CD4-positive, alpha-beta T cell (primary cell): ENCODE data around the gene THRB. TPM values are rescaled to one million over a fixed set of nuclear protein-coding genes. Genes with fewer than 3 reads are reported as not detected.

Source experiments
- ATAC-seq: fragments of 200-7000 bp; cut with Tn5 transposase; one replicate; pipeline ENCODE4 v1.10.0; 2022; ENCODE audit warnings: mild to moderate bottlenecking; ENCODE audit not compliant: poor library complexity
- CTCF ChIA-PET: fragments of 350-600 bp; sonication (Branson Sonifier 250); formaldehyde crosslinking; loops from one replicate; lab custom pipeline; 2021; ENCODE audit warnings: antibody characterized with exemption, inconsistent platforms; lab: Charles Lee
- POLR2A ChIA-PET: fragments of 350-600 bp; sonication (Branson Sonifier 250); formaldehyde crosslinking; loops from one replicate; lab custom pipeline; 2021; ENCODE audit warnings: antibody characterized with exemption, inconsistent platforms; lab: Charles Lee
- DNase-seq, 14 experiments: peaks; one replicate each; pipeline ENCODE4 v3.0.0-alpha.2; 2013 to 2020; ENCODE audit warnings: mixed read lengths in 2 of 14
- H3K27ac ChIP-seq, 2 donors: one replicate each; pipeline versions ENCODE4 v1.5.1 to v1.7.0; 2013; ENCODE audit warnings: low read length in 2 of 2, low read depth in 1 of 2, mild to moderate bottlenecking in 1 of 2
- H3K27me3 ChIP-seq, 2 experiments: 1 replicate in 1 of 2; 2 replicates in 1 of 2; pipeline versions ENCODE4 v1.6.1 to v1.7.0; 2013; ENCODE audit warnings: low read length in 2 of 2, control low read depth in 1 of 2, mild to moderate bottlenecking in 1 of 2, moderate library complexity in 1 of 2; ENCODE audit not compliant: insufficient read depth in 2 of 2, control insufficient read depth in 1 of 2
- H3K36me3 ChIP-seq: one replicate; pipeline ENCODE4 v1.6.1; 2013; ENCODE audit warnings: low read length, control low read depth; ENCODE audit not compliant: insufficient read depth
- H3K4me1 ChIP-seq: one replicate; pipeline ENCODE4 v1.6.1; 2013; ENCODE audit warnings: low read length, control low read depth; ENCODE audit not compliant: insufficient read depth
- H3K4me3 ChIP-seq: one replicate; pipeline ENCODE4 v1.5.1; 2013; ENCODE audit warnings: mild to moderate bottlenecking, low read length, moderate library complexity
- H3K9me3 ChIP-seq, 2 experiments: 1 replicate in 1 of 2; 2 replicates in 1 of 2; pipeline versions ENCODE4 v1.6.1 to v1.7.0; 2013; ENCODE audit warnings: low read length in 2 of 2, mild to moderate bottlenecking in 2 of 2, control low read depth in 1 of 2, moderate library complexity in 1 of 2; ENCODE audit not compliant: control insufficient read depth in 1 of 2, insufficient read depth in 1 of 2
- H3K27ac Mint-ChIP-seq: one replicate; pipeline ENCODE4 v1.8.0; 2020; ENCODE audit warnings: mixed read lengths
- H3K27me3 Mint-ChIP-seq: one replicate; pipeline ENCODE4 v1.8.0; 2021; ENCODE audit warnings: mixed read lengths
- H3K36me3 Mint-ChIP-seq: one replicate; pipeline ENCODE4 v1.8.0; 2021; ENCODE audit warnings: low read depth, mixed read lengths
- H3K4me1 Mint-ChIP-seq: one replicate; pipeline ENCODE4 v1.8.0; 2021; ENCODE audit warnings: low read depth, mixed read lengths
- H3K4me3 Mint-ChIP-seq: one replicate; pipeline ENCODE4 v1.8.0; 2020; ENCODE audit warnings: mild to moderate bottlenecking, mixed read lengths
- H3K9me3 Mint-ChIP-seq: one replicate; pipeline ENCODE4 v1.8.0; 2020; ENCODE audit warnings: mixed read lengths
- CTCF ChIP-seq: fragments of 200-600 bp; IDR thresholded peaks from one replicate; pipeline ENCODE4 v1.8.0; 2022; ENCODE audit warnings: antibody characterized with exemption, mild to moderate bottlenecking
- intact Hi-C, 2 experiments: fragments of 100-400 bp; cut with DNase I in 1 of 2; cut with micrococcal nuclease in 1 of 2; formaldehyde crosslinking; loops; one replicate each; pipeline versions ENCODE4 v1.15.1 to v1.9.0; 2023 to 2025; cut with DNase I, micrococcal nuclease
- total RNA-seq, 174 experiments: library from RNA in 2 of 174; stranded (reverse) in 2 of 174; gene quantifications; one replicate each; pipeline ENCODE4 v1.2.3 and lab custom pipeline; 2021 to 2026

THRB gene
- total RNA-seq, 2 experiments from 2014 or later: not detected

GRCh38 chr3:24480497-24480896, 14.2 kb downstream of the THRB start:
- Histone ChIP-seq H3K27ac (no peak overlapping the region), H3K27me3 (no peaks in the 10 kb centered on the region), H3K36me3 (no peaks in the 10 kb centered on the region), H3K4me3 (no peak overlapping the region), H3K4me1 (no peaks in the 10 kb centered on the region), H3K9me3 (no peaks in the 10 kb centered on the region)
- no peak overlapping the region for H3K27ac Mint-ChIP-seq
- no peak for ATAC-seq
- no peak overlapping the region for H3K4me3 Mint-ChIP-seq
- no peaks in the 10 kb centered on the region for H3K4me1 Mint-ChIP-seq
- TF ChIP-seq CTCF: no peak
- H3K27me3 Mint-ChIP-seq: no peaks in the 10 kb centered on the region
- no peaks in the 10 kb centered on the region for H3K9me3 Mint-ChIP-seq
- intact Hi-C loops: no loop called here
- CTCF ChIA-PET: no interaction called here
- no peak for DNase-seq
- no peaks in the 10 kb centered on the region for H3K36me3 Mint-ChIP-seq
- POLR2A ChIA-PET: no interaction called here

- TF ChIP-seq CTCF: no peak
- Mint-ChIP-seq H3K27ac (no peak overlapping the region), H3K4me1 (no peaks in the 10 kb centered on the region), H3K9me3 (no peaks in the 10 kb centered on the region), H3K4me3 (no peak overlapping the region), H3K36me3 (no peaks in the 10 kb centered on the region), H3K27me3 (no peaks in the 10 kb centered on the region)
- Histone ChIP-seq H3K9me3 (no peaks in the 10 kb centered on the region), H3K4me3 (no peak overlapping the region), H3K36me3 (no peaks in the 10 kb centered on the region), H3K27me3 (no peaks in the 10 kb centered on the region), H3K27ac (no peak overlapping the region), H3K4me1 (no peaks in the 10 kb centered on the region)
- DNase-seq (no peak), ATAC-seq (no peak)
- ChIA-PET POLR2A (no interaction called here), CTCF (no interaction called here)
- intact Hi-C loops: no loop called here
Measured at GRCh38 chr3:24479816-24480215, 14.8 kb downstream of the THRB start.

GRCh38 chr3:24476871-24477656, 17.6 kb downstream of the THRB start:
- no peak for DNase-seq
- Histone ChIP-seq H3K36me3 (no peaks in the 10 kb centered on the region), H3K4me3 (no peak overlapping the region), H3K27me3 (no peaks in the 10 kb centered on the region), H3K4me1 (no peaks in the 10 kb centered on the region), H3K27ac (no peak overlapping the region), H3K9me3 (no peaks in the 10 kb centered on the region)
- H3K9me3 Mint-ChIP-seq: no peaks in the 10 kb centered on the region
- ChIA-PET CTCF (no interaction called here), POLR2A (no interaction called here)
- no peaks in the 10 kb centered on the region for H3K4me1 Mint-ChIP-seq
- H3K36me3 Mint-ChIP-seq: no peaks in the 10 kb centered on the region
- H3K27me3 Mint-ChIP-seq: no peaks in the 10 kb centered on the region
- H3K27ac Mint-ChIP-seq: no peak overlapping the region
- intact Hi-C loops: no loop called here
- ATAC-seq: no peak
- no peak overlapping the region for H3K4me3 Mint-ChIP-seq
- no peak for TF ChIP-seq CTCF
